ENCODE results near the gene MTMR12. TPM values are rescaled to one million over a fixed set of nuclear protein-coding genes. Genes with fewer than 3 reads are reported as not detected.

The MTMR12 gene
- total RNA-seq, 1 donor: 31.1 TPM

DNA sequence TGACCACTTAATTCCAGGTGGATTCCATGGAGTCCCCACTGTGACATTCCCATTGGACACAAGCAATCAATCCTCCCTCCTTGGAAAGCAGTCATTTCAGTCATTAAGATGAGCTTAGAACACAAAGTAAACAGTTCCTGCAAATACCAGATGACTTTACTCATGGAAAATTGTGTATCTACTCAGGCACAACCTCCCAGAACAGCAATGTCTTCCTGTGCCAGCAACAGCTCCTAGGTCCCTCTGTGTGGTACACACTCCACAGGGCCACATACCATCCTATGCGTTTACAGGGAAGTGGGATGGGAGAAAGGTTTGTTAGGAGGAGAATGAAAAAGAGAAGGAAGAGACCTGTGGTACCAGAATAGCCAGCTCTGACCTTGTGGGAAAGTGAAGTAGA lies 53.7 kb downstream of the MTMR12 start:
- H3K4me1 ChIP-seq (ENCODE audit: insufficient read depth, low read length): peaks cover 6% of the 10 kb centered on the region
- H3K9me3 ChIP-seq (ENCODE audit: low read depth, low read length): no peaks in the 10 kb centered on the region
- no peak overlapping the region for H3K4me3 ChIP-seq (ENCODE audit: low read length)
- H3K27me3 ChIP-seq (ENCODE audit: insufficient read depth, low read length): no peaks in the 10 kb centered on the region

DNA sequence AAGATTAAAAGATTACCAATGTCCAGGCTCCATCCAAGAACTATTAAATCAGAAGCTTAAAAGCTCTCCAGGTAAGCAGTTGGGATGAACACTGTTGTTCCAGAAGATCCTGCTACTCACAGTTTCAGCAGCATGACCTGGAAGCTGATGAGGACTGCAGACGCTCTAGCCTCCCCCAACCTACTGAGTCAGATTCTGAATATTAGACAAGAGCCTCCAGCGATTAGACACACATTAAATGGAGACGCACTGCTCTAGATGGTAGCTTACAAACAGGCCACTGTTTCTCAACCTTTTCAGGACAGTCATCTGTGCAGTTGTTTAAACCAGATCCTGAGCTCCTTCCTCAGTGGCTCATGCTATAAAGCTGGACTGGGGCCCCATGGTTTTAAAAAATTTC lies 54.3 kb downstream of the MTMR12 start:
- Histone ChIP-seq H3K9me3 (ENCODE audit: low read depth, low read length) (no peaks in the 10 kb centered on the region), H3K4me3 (ENCODE audit: low read length) (no peak overlapping the region), H3K4me1 (ENCODE audit: insufficient read depth, low read length) (peaks cover 6% of the 10 kb centered on the region), H3K27me3 (ENCODE audit: insufficient read depth, low read length) (no peaks in the 10 kb centered on the region)

DNA sequence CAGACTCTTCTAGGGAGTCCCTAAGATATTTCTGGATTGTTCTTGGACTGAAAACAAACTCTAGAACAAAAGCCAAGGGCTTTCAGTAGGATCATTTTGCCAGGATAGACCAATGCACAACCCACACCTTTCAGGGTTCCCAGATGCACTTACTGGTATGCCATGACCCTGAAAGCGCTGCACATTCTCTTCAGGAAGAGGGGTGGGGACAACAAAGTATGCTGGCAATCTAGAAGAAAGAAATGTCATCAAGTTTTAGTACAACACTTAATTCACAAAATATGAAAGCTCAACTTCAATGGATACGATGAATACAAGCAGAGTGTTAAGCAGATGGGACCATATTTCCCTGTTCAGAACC lies 57.2 kb downstream of the MTMR12 start:
- no peaks in the 10 kb centered on the region for H3K4me1 ChIP-seq (ENCODE audit: insufficient read depth, low read length)
- H3K9me3 ChIP-seq (ENCODE audit: low read depth, low read length): no peaks in the 10 kb centered on the region
- no peaks in the 10 kb centered on the region for H3K27me3 ChIP-seq (ENCODE audit: insufficient read depth, low read length)
- no peak overlapping the region for H3K4me3 ChIP-seq (ENCODE audit: low read length)

DNA sequence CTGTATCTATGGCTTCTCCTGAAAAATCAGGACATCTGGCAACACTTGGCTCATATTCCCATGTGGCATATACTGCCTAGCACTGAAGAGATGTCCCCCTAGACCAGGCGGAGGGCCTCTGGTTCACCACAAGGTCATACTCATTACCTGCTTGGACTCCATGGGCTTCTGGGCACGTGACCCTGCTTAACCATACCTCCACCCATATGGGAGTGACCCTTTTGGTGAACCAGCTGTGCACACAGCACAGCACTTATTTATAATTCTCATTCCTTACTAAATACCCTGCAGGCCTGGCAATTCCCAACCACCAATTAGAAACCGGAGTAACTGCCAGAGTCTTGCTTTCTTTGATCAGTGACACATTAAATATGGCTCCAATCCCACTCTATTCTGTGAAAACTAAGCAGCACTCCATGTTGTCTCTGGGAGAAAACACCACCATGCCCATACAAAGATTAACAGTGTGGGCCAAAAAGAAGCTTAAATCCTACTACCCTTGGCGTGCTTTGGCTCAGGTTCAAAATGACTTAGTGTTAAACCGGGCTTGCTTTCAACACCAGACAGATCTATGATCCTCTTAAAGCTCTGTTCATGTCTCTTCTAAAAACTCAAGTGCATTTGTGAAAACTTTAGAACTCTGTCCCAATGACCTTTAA lies 57.7 kb downstream of the MTMR12 start:
- H3K4me1 ChIP-seq (ENCODE audit: insufficient read depth, low read length): no peaks in the 10 kb centered on the region
- no peaks in the 10 kb centered on the region for H3K9me3 ChIP-seq (ENCODE audit: low read depth, low read length)
- no peaks in the 10 kb centered on the region for H3K27me3 ChIP-seq (ENCODE audit: insufficient read depth, low read length)
- H3K4me3 ChIP-seq (ENCODE audit: low read length): no peak overlapping the region

DNA sequence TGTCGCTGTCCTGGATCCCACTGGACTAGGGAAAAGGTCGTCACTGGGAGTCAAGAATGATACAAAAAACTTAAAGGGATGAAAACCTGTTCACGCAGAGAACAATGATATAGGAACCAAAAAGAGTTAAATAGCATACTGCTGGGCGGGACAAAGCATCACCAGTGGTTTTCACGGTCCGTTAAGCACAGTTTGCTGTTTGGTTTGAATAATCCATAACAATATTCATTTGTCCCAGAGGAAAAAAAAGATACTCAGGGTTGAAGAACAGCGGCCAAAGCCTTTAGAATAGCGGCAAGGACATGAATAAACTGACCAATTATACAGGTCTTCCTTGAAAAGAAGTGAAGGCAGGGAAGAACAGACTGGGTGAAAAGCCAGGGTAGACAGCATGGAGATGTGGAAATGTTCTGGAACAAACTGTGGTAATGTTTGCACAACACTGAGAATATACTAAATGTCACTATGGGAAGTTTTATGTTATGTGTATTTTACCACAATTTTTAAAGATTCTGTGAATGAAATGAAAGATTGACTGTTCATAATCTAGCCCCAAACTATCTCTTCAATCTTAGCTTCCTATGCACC lies 60.8 kb downstream of the MTMR12 start:
- Histone ChIP-seq H3K4me3 (ENCODE audit: low read length) (no peak overlapping the region), H3K9me3 (ENCODE audit: low read depth, low read length) (no peaks in the 10 kb centered on the region), H3K27me3 (ENCODE audit: insufficient read depth, low read length) (no peaks in the 10 kb centered on the region), H3K4me1 (ENCODE audit: insufficient read depth, low read length) (no peaks in the 10 kb centered on the region)

DNA sequence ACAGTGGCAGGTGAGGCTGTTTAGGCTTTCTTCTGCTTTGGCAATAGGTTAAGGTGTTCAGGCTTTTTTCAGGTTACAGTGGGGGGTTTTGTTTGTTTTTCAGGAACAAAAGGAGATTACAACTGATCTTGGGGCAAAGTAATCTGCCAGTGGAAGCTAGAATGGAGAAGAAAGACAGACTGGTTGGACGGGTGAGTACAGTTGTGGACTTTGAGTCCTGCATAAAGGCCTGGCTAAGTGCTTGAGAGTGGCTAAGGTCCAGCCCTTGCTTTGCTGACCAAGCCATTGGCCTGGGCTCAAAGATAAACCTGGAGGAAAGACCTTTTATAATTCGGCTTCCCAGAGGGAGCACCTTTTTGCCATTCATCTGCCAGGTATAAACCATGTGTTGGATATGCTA lies 63.1 kb downstream of the MTMR12 start:
- Histone ChIP-seq H3K9me3 (ENCODE audit: low read depth, low read length) (no peaks in the 10 kb centered on the region), H3K27me3 (ENCODE audit: insufficient read depth, low read length) (no peaks in the 10 kb centered on the region), H3K4me3 (ENCODE audit: low read length) (no peak overlapping the region), H3K4me1 (ENCODE audit: insufficient read depth, low read length) (no peaks in the 10 kb centered on the region)

DNA sequence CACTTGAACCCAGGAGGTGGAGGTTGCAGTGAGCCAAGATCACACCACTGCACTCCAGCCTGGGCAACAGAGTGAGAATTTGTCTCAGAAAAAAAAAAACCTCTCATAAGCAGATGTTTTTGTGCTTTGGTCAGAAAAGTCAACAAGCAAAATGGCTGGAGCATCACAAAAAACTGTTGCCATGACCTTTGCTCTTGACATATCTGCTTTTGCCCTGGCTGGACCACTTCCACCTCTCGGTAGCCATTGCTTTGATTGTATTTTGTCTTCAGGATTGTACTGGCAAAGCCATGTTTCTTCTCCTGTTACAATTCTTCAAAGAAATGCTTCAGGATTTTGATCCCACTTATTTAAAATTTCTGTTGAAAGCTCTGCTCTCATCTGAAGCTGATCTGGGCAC lies 67.0 kb downstream of the MTMR12 start:
- H3K27me3 ChIP-seq (ENCODE audit: insufficient read depth, low read length): no peaks in the 10 kb centered on the region
- no peak overlapping the region for H3K4me3 ChIP-seq (ENCODE audit: low read length)
- no peaks in the 10 kb centered on the region for H3K4me1 ChIP-seq (ENCODE audit: insufficient read depth, low read length)
- no peaks in the 10 kb centered on the region for H3K9me3 ChIP-seq (ENCODE audit: low read depth, low read length)

DNA sequence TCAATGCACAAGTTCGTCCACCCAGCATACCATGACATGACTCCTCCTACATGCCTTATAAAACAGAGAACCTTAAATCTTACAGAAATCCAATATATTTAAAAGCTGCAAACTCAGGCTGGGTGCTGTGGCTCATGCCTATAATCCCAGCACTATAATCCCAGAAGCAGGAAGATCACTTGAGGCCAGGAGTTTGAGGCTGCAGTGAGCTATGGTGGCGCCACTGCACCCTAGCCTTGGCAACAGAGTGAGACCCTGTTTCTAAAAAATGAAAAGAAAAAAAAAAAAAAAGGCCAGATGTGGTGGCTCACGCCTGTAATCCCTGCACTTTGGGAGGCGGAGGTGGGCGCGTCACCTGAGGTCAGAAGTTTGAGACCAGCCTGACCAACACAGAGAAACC lies 68.7 kb downstream of the MTMR12 start:
- Histone ChIP-seq H3K4me1 (ENCODE audit: insufficient read depth, low read length) (peaks cover 8% of the 10 kb centered on the region), H3K27me3 (ENCODE audit: insufficient read depth, low read length) (no peaks in the 10 kb centered on the region), H3K4me3 (ENCODE audit: low read length) (no peak overlapping the region), H3K9me3 (ENCODE audit: low read depth, low read length) (no peaks in the 10 kb centered on the region)

DNA sequence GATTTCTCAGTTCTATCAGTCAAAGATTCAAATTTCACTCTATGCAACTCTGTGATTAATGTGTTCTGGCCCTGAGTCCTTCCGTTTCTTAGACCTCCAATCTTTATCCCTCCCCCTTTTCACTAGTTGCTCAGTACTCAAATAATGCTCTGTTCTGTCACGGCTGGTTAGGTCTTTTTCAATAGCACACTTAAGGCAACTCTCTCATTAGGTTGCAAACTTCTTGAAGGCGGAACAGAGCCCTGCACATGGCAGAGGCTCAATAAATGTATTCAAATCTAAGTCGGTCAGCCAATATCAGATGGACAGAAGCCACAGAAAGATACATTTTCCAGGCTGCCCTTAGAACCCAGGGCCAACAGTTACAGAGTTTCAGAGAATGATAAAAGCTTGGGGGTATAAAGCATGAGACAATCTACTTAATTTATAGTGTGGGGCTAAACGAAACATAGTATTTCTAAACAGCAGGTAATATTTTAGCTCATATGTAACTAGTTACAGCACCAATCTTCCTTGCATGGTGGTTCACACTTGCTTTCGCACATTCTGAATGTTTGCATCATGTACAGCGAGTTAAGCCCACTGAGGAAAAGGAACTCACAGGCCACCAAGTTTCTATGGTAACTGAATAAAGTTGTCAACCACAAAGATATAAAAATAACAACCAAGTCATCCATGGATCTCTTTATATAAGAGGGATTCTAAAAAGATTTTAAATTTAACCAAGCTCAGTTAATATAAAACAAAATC lies 71.5 kb downstream of the MTMR12 start:
- H3K27me3 ChIP-seq (ENCODE audit: insufficient read depth, low read length): no peaks in the 10 kb centered on the region

DNA sequence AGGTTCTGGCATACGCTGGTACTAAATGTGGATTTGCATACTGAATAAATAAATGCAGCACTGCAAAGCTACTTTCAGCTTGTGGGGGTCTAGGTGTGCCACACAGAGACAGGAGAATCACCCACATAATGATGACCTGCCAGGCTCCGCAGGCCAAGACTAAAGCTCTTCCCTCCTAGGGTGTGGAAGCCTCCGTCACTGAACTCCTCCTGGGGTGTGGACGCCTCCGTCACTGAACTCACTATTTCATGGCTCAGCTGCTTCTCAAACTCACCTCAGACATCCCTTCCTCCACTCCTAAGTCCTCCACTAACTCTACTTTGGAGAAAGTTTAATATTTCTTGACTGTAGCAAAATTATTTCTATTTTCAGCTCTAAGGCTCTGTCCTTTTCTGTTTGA lies 73.4 kb downstream of the MTMR12 start:
- no peaks in the 10 kb centered on the region for H3K27me3 ChIP-seq (ENCODE audit: insufficient read depth, low read length)
- H3K9me3 ChIP-seq (ENCODE audit: low read depth, low read length): no peaks in the 10 kb centered on the region
- H3K4me3 ChIP-seq (ENCODE audit: low read length): no peak overlapping the region
- H3K4me1 ChIP-seq (ENCODE audit: insufficient read depth, low read length): peaks cover 14% of the 10 kb centered on the region

More for the DNA sequence above, 71.5 kb downstream of the MTMR12 start:
- Histone ChIP-seq H3K4me1 (ENCODE audit: insufficient read depth, low read length) (peaks cover 12% of the 10 kb centered on the region), H3K9me3 (ENCODE audit: low read depth, low read length) (no peaks in the 10 kb centered on the region), H3K4me3 (ENCODE audit: low read length) (no peak overlapping the region)

DNA sequence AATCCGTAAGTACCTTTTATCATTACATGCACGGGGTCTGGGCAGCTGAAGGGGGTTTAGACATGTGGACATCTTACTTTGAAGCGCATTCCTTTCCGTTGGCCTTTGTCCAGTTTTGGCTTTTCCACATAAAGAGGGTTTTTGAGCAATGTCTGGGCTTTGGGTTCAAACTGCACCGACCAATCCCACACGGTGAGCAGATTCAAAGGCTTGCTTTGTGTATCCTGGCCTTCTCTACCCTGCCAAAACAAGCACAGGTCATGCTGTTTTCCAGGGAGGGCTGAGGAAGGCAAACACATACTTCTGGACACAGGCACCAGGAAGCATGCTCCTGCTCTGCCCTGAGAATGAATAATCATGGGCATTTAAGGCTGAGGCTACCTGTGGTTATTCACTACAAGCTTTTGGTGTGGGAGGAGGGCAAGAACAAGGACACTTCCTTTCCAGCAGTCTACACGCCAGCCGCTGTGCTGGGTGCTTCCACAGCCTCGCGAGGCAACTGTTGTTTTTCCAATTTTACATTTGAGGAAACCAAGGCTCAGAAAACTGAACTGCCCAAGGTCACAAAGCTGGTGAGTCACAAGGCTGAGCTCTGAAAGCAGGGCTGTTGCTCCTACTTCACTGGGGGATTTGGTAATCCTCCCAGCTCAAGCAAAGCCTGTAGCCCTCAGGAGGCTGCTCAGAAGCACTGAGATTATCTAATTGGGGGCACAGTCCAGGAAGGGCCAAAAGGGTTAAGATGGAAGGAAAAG lies 78.9 kb downstream of the MTMR12 start:
- Histone ChIP-seq H3K4me1 (ENCODE audit: insufficient read depth, low read length) (peaks cover 46% of the 10 kb centered on the region), H3K9me3 (ENCODE audit: low read depth, low read length) (no peaks in the 10 kb centered on the region), H3K27me3 (ENCODE audit: insufficient read depth, low read length) (no peaks in the 10 kb centered on the region), H3K4me3 (ENCODE audit: low read length) (no peak overlapping the region)

DNA sequence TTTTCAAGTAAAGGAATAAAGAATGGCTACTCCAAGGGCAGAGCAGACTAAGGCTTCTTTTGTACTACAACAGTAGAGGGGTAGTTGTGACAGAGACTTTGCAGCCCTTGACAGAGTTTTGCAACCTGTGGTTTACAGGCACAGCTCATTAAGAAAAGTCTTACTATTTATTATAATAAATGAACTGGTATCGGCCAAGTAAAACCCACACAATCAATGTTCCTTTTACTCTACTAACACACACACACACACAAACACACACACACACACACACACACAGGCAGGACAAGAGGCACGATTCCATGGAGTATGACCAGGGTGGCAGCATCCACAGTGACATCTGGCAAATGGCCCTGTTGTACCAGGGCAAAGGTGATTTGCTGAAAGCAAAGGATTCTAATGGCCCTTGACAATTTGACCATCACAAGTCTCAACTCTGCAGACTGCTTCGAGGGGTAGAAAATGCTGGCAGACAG lies 79.5 kb downstream of the MTMR12 start:
- no peak overlapping the region for H3K4me3 ChIP-seq (ENCODE audit: low read length)
- peaks cover 44% of the 10 kb centered on the region for H3K4me1 ChIP-seq (ENCODE audit: insufficient read depth, low read length)
- H3K9me3 ChIP-seq (ENCODE audit: low read depth, low read length): no peaks in the 10 kb centered on the region
- no peaks in the 10 kb centered on the region for H3K27me3 ChIP-seq (ENCODE audit: insufficient read depth, low read length)

DNA sequence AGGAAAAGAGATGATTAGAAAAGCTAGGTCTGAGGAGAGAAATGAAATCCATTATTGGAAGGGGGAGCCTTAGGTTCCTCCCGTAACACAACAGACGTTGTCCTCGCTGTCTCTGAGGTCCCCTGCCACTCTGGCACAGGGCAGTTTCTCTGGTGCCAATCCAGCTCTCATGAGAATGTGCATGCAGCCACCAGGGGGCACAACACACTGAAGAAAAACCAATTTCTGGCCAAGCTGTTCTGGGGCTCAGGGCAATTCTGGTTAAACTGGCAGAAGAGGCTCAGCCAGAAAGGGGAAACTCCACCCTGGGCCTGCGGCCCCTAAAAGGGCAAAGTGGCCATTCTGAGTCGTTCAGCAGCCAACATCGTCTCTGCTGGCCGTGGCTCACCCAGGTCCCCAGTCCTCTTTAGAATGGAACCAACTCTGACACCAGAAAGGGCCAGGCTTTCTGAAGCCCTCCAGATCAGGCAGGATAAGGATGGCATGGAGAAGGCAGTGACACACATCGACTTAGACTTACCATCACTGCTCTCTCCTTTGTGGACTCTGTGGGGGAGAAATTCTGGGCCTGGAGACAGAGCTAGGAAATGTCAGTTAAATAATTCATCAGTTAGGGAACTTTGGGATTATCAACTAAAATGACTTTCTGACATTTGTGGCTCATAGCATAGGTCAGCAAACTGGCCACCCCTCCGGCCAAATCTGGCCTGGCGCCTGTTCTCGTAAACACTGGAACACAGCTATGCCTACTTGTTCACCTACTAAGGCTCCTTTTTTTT lies 80.1 kb downstream of the MTMR12 start:
- Histone ChIP-seq H3K4me3 (ENCODE audit: low read length) (no peak overlapping the region), H3K4me1 (ENCODE audit: insufficient read depth, low read length) (peaks cover 44% of the 10 kb centered on the region), H3K9me3 (ENCODE audit: low read depth, low read length) (no peaks in the 10 kb centered on the region)

DNA sequence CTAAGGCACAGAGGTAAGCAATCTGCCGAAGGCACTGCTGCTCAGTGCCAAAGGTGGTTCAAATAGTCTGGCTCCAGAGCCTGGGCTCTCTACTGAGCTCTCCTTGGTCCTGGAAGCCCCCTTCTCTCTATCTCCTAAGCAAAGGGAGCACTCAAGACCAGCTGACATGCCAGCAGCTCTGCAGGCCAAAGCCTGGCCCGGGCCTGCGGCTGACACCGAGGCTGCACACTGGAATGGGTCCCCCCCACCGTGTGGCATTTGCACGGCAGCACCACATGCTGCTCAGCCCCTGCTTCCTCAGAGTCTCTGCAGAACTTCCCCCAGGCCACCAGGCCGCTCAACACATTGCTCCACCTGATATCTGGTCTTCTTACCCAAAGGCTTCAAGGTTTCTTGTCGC lies 80.8 kb downstream of the MTMR12 start:
- Histone ChIP-seq H3K4me3 (ENCODE audit: low read length) (no peak overlapping the region), H3K4me1 (ENCODE audit: insufficient read depth, low read length) (peaks cover 44% of the 10 kb centered on the region), H3K27me3 (ENCODE audit: insufficient read depth, low read length) (no peaks in the 10 kb centered on the region), H3K9me3 (ENCODE audit: low read depth, low read length) (no peaks in the 10 kb centered on the region)

More for the DNA sequence above, 80.1 kb downstream of the MTMR12 start:
- no peaks in the 10 kb centered on the region for H3K27me3 ChIP-seq (ENCODE audit: insufficient read depth, low read length)

Data from mononuclear cell (primary cell).